Mononuclear cell (primary cell): ENCODE measurements around the gene FSTL3. TPM values are rescaled to one million over a fixed set of nuclear protein-coding genes. Genes with fewer than 3 reads are reported as not detected.
"Not testable (repeated sequence)": the region's sequence is repeated elsewhere in the genome, so short reads cannot be mapped to it uniquely, and the experiment has no call there.

Experiments
- H3K27me3 ChIP-seq: 2 replicates; pipeline ENCODE4 v1.6.0; 2011; ENCODE audit warnings: low read length, control low read depth; ENCODE audit not compliant: insufficient read depth
- H3K4me1 ChIP-seq: 2 replicates; pipeline ENCODE4 v1.5.1; 2011; ENCODE audit warnings: mild to moderate bottlenecking, low read length, control low read depth; ENCODE audit not compliant: insufficient read depth
- H3K4me3 ChIP-seq: 2 replicates; pipeline ENCODE4 v1.5.1; 2011; ENCODE audit warnings: mild to moderate bottlenecking, low read length, moderate library complexity
- H3K9me3 ChIP-seq: 2 replicates; pipeline ENCODE4 v1.5.1; 2011; ENCODE audit warnings: low read depth, mild to moderate bottlenecking, control low read depth, low read length
- total RNA-seq: library from RNA; depleted of rRNA; stranded (reverse); fragments of >200 nt; gene quantifications from one replicate; pipeline ENCODE4 v1.2.3, GENCODE V29; 2012

Gene FSTL3
- total RNA-seq, 1 donor, result 0.73 TPM

DNA sequence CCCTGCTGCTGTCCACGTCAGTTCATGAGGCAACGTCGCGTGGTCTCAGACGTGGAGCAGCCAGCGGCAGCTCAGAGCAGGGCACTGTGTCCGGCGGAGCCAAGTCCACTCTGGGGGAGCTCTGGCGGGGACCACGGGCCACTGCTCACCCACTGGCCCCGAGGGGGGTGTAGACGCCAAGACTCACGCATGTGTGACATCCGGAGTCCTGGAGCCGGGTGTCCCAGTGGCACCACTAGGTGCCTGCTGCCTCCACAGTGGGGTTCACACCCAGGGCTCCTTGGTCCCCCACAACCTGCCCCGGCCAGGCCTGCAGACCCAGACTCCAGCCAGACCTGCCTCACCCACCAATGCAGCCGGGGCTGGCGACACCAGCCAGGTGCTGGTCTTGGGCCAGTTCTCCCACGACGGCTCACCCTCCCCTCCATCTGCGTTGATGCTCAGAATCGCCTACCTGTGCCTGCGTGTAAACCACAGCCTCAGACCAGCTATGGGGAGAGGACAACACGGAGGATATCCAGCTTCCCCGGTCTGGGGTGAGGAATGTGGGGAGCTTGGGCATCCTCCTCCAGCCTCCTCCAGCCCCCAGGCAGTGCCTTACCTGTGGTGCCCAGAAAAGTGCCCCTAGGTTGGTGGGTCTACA lies 6.6 kb downstream of the FSTL3 start:
- Histone ChIP-seq H3K4me1 (peaks cover 16% of the 10 kb centered on the region), H3K9me3 (no peaks in the 10 kb centered on the region), H3K27me3 (no peaks in the 10 kb centered on the region), H3K4me3 (no peak overlapping the region)

DNA sequence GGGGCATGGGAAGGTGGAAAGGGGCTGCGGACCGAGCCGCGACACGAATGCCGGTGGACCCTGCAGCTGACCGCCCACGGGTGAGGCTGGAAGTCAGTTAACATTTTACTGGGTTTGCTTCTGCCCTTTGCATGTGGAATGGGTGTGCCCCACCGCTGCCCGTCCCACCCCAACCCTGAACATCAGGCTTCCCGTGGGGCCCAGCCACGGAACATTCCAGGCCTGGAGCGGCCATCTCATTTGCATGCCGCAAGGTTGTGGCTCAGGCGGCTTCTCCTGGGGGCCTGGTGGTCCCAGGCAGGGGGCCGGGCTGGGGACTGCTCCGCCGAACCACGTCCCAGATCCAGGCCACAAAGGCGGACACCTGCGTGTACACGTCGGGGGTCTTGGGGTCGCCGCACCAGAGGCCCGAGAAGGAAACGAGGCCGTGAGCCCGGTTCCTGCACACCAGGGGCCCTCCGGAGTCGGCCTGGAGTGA lies 9.3 kb downstream of the FSTL3 start:
- Histone ChIP-seq H3K9me3 (no peaks in the 10 kb centered on the region), H3K4me3 (no peak overlapping the region), H3K4me1 (peaks cover 6% of the 10 kb centered on the region), H3K27me3 (no peaks in the 10 kb centered on the region)

DNA sequence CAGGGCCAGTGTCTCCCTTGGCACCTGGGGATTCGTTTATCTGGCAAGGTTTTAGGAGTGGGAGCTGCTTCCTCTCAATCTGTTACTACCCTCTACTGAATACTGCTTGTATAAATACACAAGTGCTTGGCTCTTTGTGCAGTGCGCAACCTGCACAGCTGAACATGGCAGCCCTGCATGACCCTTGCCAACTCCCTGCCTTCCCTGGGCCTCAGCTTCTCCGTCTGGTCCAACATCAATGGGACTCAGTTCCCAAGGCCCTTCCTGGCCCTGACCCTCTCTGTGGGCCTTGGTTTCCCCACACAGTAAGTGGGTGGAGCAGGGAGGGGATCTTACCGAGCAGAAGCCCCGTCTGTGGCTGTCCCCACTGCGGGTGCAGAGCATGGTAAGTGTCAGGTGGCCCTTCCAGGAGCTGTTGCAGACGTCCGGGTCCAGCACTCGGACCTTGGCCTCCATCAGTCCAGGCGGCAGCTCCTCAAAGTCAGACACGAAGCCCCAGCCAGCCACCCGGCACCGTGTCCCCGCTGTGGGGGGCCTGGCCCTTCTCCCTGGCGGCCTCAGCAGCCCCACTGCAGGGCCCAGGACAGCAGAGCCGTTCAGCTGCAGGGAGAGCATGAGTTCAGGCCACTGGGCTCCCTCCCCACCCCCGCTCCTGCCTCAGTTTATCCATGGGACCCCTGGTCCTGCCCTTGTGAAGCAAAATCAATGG lies 10.6 kb downstream of the FSTL3 start:
- Histone ChIP-seq H3K4me1 (peaks cover under 1% of the 10 kb centered on the region), H3K27me3 (no peaks in the 10 kb centered on the region), H3K9me3 (no peaks in the 10 kb centered on the region), H3K4me3 (no peak overlapping the region)

DNA sequence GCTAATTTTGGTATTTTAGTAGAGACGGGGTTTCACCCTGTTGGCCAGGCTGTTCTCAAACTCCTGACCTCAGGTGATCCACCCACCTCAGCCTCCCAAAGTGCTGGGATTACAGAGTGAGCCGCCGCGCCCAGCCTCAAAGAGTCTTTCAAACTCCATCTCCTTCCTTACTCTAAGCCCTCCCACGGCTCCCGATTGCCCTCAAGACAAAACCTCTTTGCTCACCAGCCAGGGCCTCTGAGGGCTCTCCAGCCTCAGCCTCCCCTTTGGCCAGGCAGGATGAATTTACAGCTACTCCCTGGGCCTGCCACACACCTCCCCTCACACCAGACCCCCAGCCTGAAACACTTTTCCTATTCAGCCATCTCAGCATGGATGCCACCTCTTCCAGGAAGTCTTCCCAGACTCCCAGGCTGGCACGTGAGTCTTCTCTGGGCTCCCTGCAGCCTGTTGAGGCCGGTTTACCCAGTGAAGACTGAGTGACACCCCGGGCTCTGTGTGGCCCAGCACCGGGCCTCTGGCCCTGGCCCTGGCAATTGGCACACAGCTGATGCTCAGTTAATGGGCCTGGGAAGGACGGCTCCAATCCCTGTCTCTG lies 11.5 kb downstream of the FSTL3 start:
- no peak overlapping the region for H3K4me3 ChIP-seq
- H3K4me1 ChIP-seq, result no peaks in the 10 kb centered on the region
- H3K9me3 ChIP-seq, result no peaks in the 10 kb centered on the region
- no peaks in the 10 kb centered on the region for H3K27me3 ChIP-seq

DNA sequence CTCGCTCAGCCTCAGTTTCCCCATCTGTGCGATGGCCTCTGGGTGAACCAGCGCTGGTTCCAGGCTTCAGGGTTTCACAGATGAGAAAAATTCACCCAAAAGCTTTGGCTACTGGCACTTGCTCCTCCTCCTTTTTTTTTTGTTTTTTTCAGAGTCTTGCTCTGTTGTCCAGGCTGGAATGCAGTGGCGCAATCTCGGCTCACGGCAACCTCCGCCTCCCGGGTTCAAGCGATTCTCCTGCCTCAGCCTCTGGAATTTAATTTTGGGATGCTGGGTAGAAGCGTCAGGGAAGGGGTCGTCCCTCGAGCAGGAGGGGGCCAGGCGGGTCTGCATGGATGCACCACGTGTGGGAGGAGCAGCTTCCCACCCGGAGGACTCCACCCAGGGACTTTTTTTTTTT lies 12.0 kb downstream of the FSTL3 start:
- H3K4me1 ChIP-seq, result no peaks in the 10 kb centered on the region
- H3K9me3 ChIP-seq, result no peaks in the 10 kb centered on the region
- no peak overlapping the region for H3K4me3 ChIP-seq
- H3K27me3 ChIP-seq, result no peaks in the 10 kb centered on the region

DNA sequence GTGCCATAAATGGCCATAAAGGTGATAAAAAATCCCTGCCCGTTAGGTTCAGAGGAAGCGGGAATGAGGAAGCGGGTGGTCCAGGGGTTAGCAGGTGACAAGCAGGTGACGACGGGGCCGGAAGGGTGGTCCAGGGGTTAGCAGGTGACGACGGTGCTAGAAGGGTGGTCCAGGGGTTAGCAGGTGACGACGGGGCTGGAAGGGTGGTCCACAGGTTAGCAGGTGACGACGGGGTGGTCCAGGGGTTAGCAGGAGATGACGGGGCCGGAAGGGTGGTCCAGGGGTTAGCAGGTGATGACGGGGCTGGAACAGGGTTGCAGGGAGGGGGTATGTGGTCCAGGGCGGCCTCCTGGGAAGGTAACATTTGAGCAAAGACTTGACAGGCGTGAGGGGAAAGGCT lies 12.8 kb downstream of the FSTL3 start:
- H3K4me3 ChIP-seq, result no peak overlapping the region
- no peaks in the 10 kb centered on the region for H3K27me3 ChIP-seq
- no peaks in the 10 kb centered on the region for H3K9me3 ChIP-seq
- H3K4me1 ChIP-seq, result no peaks in the 10 kb centered on the region

DNA sequence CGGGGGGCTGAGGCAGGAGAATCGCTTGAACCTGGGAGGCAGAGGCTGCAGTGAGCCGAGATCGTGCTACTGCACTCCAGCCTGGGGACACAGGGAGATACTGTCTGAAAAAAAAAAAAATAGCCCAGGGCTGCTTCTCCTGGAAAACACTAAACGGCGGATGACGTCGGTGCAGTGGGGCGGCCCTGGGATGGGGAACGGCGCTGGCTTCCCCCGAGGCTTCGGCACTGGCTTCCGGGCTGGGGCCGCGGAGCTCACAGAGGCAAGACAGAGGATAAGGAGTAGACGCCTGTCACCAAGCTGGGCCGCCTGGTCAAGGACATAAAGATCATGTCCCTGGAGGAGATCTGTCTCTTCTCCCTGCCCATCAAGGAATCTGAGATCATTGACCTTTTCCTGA lies 14.0 kb downstream of the FSTL3 start:
- Histone ChIP-seq H3K4me1 (peaks cover 6% of the 10 kb centered on the region), H3K27me3 (no peaks in the 10 kb centered on the region), H3K4me3 (no peak overlapping the region)

DNA sequence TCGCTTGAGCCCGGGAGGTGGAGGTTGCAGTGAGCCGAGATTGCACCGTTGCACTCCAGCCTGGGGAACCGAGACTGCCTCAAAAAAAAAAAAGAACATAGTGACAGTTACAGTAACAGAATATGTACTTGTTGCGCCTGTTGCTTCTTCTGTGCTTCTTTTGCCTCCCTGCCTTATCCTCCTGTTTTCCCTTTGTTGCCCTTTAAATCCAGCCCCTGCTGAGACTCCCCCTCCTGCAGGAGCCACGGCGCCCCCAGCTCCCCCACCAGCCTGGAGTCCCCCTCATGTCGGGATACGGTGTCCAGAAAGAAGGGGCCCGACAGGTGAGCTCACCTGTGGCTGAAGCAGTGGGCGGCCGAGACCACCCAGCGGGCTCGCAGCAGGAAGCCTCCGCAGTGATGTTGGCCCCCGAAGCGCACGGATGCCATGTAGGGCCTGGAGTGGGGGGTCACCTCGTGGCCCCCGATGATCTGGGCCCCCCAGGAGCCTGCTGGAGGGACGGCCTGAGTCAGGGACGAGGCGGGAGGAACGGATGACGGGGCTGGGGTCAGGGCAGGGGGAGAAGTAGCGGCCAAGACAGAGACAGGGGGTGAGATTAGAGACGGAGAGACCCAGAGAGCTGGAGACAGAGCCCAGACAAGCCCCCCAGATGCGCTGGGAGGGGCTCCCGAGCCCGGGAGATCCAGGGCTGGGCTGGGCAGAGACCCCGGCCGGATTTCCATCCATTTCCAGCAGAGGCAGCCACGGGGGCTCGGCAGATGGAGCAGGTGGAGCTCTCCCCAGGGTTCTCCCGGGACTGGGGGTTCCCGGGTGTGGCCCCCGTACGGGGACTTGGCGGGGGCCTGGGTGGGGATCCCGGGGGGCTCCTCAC lies 18.5 kb downstream of the FSTL3 start:
- Histone ChIP-seq H3K4me3 (no peak overlapping the region), H3K4me1 (peaks cover 43% of the 10 kb centered on the region), H3K9me3 (no peaks in the 10 kb centered on the region), H3K27me3 (no peaks in the 10 kb centered on the region)

More for the DNA sequence above, 14.0 kb downstream of the FSTL3 start:
- no peaks in the 10 kb centered on the region for H3K9me3 ChIP-seq

DNA sequence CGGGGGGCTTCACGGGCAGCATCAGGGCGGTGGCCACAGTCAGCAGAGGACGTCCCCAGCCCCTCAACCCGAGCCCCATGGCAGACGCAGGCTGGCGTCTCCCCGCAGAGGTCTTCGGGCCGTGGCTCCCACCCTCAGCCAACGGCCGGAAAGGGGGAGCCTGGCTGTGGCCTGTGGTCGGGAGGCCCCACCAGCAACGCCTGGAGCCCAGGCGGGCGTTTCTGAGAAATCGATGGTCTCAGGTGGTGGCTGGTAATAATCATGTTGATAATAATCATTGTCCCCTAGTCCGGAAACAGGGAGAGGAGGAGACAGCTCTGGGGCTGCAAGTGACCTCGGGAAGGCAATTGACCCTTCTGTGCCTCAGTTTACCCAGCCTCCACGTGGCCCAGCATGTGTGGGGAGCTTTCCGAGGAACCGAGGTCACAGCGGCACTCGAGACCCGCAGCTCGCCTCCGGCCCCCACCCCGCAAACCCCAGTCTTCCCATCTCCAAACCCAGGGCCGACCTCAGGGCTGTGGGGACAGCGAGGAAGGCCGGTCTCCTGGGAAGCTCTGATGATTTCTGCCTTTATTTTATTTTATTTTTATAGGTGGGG lies 19.3 kb downstream of the FSTL3 start, which contains the start of gene PRSS57:
TSS of gene PRSS57 (minus strand) at position 101 of the 598 bp plus-strand sequence. CDS start at position 79, 22 bp downstream.
- Histone ChIP-seq H3K9me3 (no peaks in the 10 kb centered on the region), H3K4me1 (peaks cover 47% of the 10 kb centered on the region), H3K27me3 (no peaks in the 10 kb centered on the region), H3K4me3 (no peak within 1 kb of the TSS)

DNA sequence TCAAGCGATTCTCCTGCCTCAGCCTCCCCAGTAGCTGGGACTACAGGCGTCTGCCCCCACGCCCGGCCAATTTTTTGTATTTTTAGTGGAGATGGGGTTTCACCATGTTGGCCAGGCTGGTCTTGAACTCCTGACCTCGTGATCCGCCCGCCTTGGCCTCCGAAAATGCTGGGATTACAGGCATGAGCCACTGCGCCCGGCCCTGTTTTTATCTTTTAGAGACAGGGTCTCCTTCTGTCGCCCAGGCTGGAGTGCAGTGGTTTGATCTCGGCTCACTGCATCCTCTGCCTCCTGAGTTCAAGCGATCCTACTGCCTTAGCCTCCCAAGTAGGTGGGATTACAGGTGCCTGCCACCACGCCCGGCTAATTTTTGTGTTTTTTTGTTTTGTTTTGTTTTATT lies 22.3 kb downstream of the FSTL3 start:
- H3K27me3 ChIP-seq, H3K9me3 ChIP-seq, H3K4me3 ChIP-seq: not testable (repeated sequence)
- H3K4me1 ChIP-seq, result peaks cover 65% of the 10 kb centered on the region

DNA sequence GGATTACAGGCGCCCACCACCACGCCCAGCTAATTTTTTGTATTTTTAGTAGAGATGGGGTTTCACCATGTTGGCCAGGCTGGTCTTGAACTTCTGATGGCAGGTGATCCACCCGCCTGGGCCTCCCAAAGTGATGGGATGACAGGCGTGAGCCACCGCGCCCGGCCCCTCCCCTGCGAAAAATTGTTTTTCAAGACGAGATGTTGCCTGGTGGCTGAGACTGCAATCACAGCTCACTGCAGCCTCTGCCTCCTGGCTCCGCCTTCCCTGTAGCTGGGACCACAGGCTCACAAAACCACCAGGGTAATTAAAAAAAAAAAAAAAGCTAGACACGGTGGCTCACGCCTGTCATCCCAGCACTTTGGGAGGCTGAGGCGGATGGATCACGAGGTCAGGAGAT lies 23.7 kb downstream of the FSTL3 start:
- H3K4me3 ChIP-seq, H3K27me3 ChIP-seq, H3K9me3 ChIP-seq: not testable (repeated sequence)
- H3K4me1 ChIP-seq, result peaks cover 67% of the 10 kb centered on the region

DNA sequence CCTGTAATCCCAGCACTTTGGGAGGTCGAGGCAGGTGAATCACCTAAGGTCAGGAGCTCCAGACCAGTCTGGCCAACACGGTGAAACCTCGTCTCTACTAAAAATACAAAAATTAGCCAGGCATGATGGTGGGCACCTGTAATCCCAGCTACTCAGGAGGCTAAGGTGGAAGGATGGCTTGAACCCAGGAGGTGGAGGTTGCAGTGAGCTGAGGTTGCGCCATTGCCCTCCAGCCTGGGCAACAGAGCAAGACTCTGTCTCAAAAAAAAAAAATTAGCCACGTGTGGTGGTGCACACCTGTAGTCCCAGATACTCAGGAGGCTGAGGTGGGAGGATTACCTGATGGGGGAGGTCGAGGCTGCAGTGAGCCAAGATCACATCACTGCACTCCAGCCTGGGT lies 26.7 kb downstream of the FSTL3 start:
- H3K27me3 ChIP-seq, H3K9me3 ChIP-seq: not testable (repeated sequence)
- Histone ChIP-seq H3K4me3 (peak overlapping the region; percentile 34), H3K4me1 (peaks cover 45% of the 10 kb centered on the region)

DNA sequence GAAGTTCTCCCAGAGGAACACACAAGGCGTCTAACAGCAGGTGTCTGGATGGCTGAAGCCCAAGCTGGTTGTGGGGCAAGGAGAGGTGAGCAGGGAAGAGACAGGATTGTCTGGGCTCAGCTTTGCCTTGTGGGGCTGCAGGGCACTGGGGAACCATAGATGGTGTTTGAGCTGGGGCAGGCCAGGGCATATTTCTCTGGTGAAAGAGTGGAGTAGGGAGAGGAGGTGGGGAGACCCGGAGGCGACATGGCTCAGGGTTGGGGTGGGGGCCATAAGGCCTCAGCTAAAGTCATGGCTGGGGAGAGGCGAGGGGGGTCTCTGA lies 27.1 kb downstream of the FSTL3 start:
- Histone ChIP-seq H3K9me3 (no peaks in the 10 kb centered on the region), H3K4me1 (peaks cover 41% of the 10 kb centered on the region), H3K27me3 (peaks cover 6% of the 10 kb centered on the region), H3K4me3 (peak overlapping the region; percentile 34)

DNA sequence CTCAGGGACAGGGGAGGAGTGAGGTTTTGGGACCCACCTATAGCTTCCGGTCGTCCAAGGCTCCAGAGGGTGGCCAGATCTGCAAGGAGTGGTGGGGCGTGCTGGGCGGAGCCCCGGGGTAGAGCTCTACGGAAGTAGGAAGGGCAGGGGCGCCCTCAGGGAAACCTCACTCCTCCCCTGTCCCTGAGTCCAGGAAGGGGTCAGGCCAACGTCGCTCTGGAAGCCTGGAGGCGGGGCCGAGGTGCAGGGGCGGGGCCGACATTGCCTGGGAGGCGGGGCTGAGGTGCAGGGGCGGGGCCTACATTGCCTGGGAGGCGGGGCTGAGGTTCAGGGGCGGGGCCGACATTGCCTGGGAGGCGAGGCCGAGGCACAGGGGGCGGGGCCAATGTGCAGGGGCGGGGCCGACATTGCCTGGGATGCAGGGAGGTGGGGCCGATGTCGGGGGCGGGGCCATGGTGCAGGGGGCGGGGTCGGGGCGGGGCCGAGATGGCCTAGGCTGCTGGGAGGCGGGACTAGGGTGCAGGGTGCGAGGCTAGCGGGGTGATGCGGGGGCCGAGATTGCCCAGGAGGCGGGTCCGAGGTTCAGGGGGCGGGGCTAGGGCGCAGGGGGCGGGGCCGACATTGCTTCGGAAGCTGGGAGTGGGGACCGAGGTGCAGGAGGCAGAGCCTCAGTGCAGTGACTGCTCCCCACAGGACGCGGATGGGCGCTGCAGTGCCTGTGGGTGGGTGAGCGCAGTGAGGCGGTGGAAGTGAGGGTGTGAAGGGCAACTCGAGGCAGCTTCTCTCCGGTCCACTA lies 27.7 kb downstream of the FSTL3 start:
- H3K9me3 ChIP-seq, result no peaks in the 10 kb centered on the region
- peak overlapping the region; percentile 34 for H3K4me3 ChIP-seq
- H3K4me1 ChIP-seq, result peaks cover 37% of the 10 kb centered on the region
- H3K27me3 ChIP-seq, result peaks cover 8% of the 10 kb centered on the region
